Measurements from ENCODE around the gene DBP. TPM values are rescaled to one million over a fixed set of nuclear protein-coding genes. Genes with fewer than 3 reads are reported as not detected.
"Not testable (repeated sequence)": the region's sequence is repeated elsewhere in the genome, so short reads cannot be mapped to it uniquely, and the experiment has no call there.

DBP gene
- total and polyA plus RNA-seq, 10 donors = 11.4 to 29.5 (median 23.3) TPM

GRCh38 chr19:48660852-48661710, 23.9 kb upstream of the DBP start:
- TF ChIP-seq CTCF (IDR thresholded peaks at IDR 0.05 in 8 of 11, conservative IDR thresholded peaks at IDR 0.05 in 3 of 11) (peak in 2 of 11 experiments; percentile 15 to 24), POLR2AphosphoS5 (IDR thresholded peaks at IDR 0.05) (peak in 2 of 3 donors; percentile 48 to 52), POLR2A (IDR thresholded peaks at IDR 0.05) (no peak)
- no peaks in the 10 kb centered on the region for H3K27me3 ChIP-seq (replicated peaks in 1 of 7)
- peaks cover 10 to 21% (median 17%) of the 10 kb centered on the region in 6 donors for H3K4me1 ChIP-seq
- H3K9me3 ChIP-seq = no peaks in the 10 kb centered on the region
- peak; percentile 89 for DNase-seq
- H3K4me3 ChIP-seq = peak overlapping the region in 4 of 8 donors; percentile 5 to 55 (median 10)
- WGBS, 5 donors = 45 to 55% (median 46%) methylated on average over 35 of the region's 35 CpGs
- intact Hi-C loops (cut with DNase I; ENCODE audit: low total_unique reads) = no loop called here
- no peaks in the 10 kb centered on the region for H3K36me3 ChIP-seq
- H3K27ac ChIP-seq = peak overlapping the region; percentile 62 to 85 (median 74)

GRCh38 chr19:48659768-48660167, 22.6 kb upstream of the DBP start:
- no peaks in the 10 kb centered on the region for H3K9me3 ChIP-seq
- WGBS, 5 donors = 74 to 81% (median 77%) methylated on average over 5 of the region's 5 CpGs
- no peak for TF ChIP-seq CTCF (IDR thresholded peaks at IDR 0.05 in 8 of 11, conservative IDR thresholded peaks at IDR 0.05 in 3 of 11)
- no peak for TF ChIP-seq POLR2AphosphoS5 (IDR thresholded peaks at IDR 0.05)
- TF ChIP-seq POLR2A (IDR thresholded peaks at IDR 0.05) = no peak
- intact Hi-C loops (cut with DNase I; ENCODE audit: low total_unique reads) = no loop called here
- no peak for DNase-seq
- no peak overlapping the region for H3K27ac ChIP-seq
- no peaks in the 10 kb centered on the region for H3K27me3 ChIP-seq (replicated peaks in 1 of 7)
- H3K36me3 ChIP-seq = no peaks in the 10 kb centered on the region
- peaks cover 10 to 21% (median 17%) of the 10 kb centered on the region in 6 donors for H3K4me1 ChIP-seq
- no peak overlapping the region for H3K4me3 ChIP-seq

GRCh38 chr19:48658483-48658882, 21.3 kb upstream of the DBP start:
- TF ChIP-seq POLR2A (IDR thresholded peaks at IDR 0.05) = no peak
- TF ChIP-seq POLR2AphosphoS5 (IDR thresholded peaks at IDR 0.05) = no peak
- no peak for TF ChIP-seq CTCF (IDR thresholded peaks at IDR 0.05 in 8 of 11, conservative IDR thresholded peaks at IDR 0.05 in 3 of 11)
- Histone ChIP-seq H3K4me1 (peaks cover 10 to 21% (median 17%) of the 10 kb centered on the region in 6 donors), H3K27ac (no peak overlapping the region), H3K27me3 (replicated peaks in 1 of 7) (no peaks in the 10 kb centered on the region), H3K36me3 (no peaks in the 10 kb centered on the region), H3K9me3 (no peaks in the 10 kb centered on the region), H3K4me3 (no peak overlapping the region)
- intact Hi-C loops (cut with DNase I; ENCODE audit: low total_unique reads) = no loop called here
- WGBS, 5 donors = 92 to 97% (median 95%) methylated on average over 6 of the region's 6 CpGs
- no peak for DNase-seq

- H3K27ac ChIP-seq; H3K9me3 ChIP-seq; intact Hi-C loops (cut with DNase I; ENCODE audit: low total_unique reads); H3K4me3 ChIP-seq; DNase-seq; H3K27me3 ChIP-seq (replicated peaks in 1 of 7); H3K36me3 ChIP-seq: not testable (repeated sequence)
- peaks cover 10 to 26% (median 19%) of the 10 kb centered on the region in 6 donors for H3K4me1 ChIP-seq
- WGBS, 5 donors = 88 to 95% (median 91%) methylated on average over 5 of the region's 5 CpGs
Measured at GRCh38 chr19:48657828-48658227, 20.6 kb upstream of the DBP start.

All from spleen (tissue), 11 donors.